H9 (cell line): ENCODE results near the gene CEP83. TPM values are rescaled to one million over a fixed set of nuclear protein-coding genes. Genes with fewer than 3 reads are reported as not detected.

Experiments
- DNase-seq: peaks from one replicate; pipeline ENCODE4 v3.0.0-alpha.2; 2017
- H2AFZ ChIP-seq: one replicate; pipeline ENCODE4 v1.6.1; 2013; ENCODE audit warnings: mild to moderate bottlenecking, low read length, control low read depth, moderate library complexity
- H2AK5ac ChIP-seq: 2 replicates; pipeline ENCODE4 v1.6.1; 2013; ENCODE audit warnings: low read length, control low read depth, mixed read lengths; ENCODE audit not compliant: insufficient read length
- H2BK120ac ChIP-seq: one replicate; pipeline ENCODE4 v1.6.1; 2013; ENCODE audit warnings: low read depth, mild to moderate bottlenecking, low read length, control low read depth, inconsistent platforms; ENCODE audit not compliant: poor library complexity, severe bottlenecking
- H2BK12ac ChIP-seq: 2 replicates; pipeline ENCODE4 v1.6.1; 2013; ENCODE audit warnings: low read length, control low read depth, mixed read lengths, low read depth; ENCODE audit not compliant: insufficient read length
- H2BK15ac ChIP-seq: 2 replicates; pipeline ENCODE4 v1.6.1; 2013; ENCODE audit warnings: low read depth, low read length, control low read depth
- H2BK20ac ChIP-seq: one replicate; pipeline ENCODE4 v1.6.1; 2013; ENCODE audit warnings: low read depth, mild to moderate bottlenecking, low read length, control low read depth, inconsistent platforms; ENCODE audit not compliant: poor library complexity, severe bottlenecking
- H2BK5ac ChIP-seq: 2 replicates; pipeline ENCODE4 v1.6.1; 2013; ENCODE audit warnings: low read length, control low read depth, mixed read lengths; ENCODE audit not compliant: insufficient read length
- H3K14ac ChIP-seq: 2 replicates; pipeline ENCODE4 v1.6.1; 2013; ENCODE audit warnings: low read length, control low read depth; ENCODE audit not compliant: insufficient read depth
- H3K18ac ChIP-seq: 2 replicates; pipeline ENCODE4 v1.6.1; 2013; ENCODE audit warnings: low read depth, mild to moderate bottlenecking, mixed read lengths, low read length, control low read depth; ENCODE audit not compliant: insufficient read length
- H3K23ac ChIP-seq: 2 replicates; pipeline ENCODE4 v1.6.1; 2013; ENCODE audit warnings: low read length, control low read depth, mixed read lengths, low read depth; ENCODE audit not compliant: insufficient read length
- H3K23me2 ChIP-seq: 2 replicates; pipeline ENCODE4 v1.6.1; 2013; ENCODE audit warnings: low read depth, mild to moderate bottlenecking, mixed read lengths, low read length, control low read depth; ENCODE audit not compliant: insufficient read length, poor library complexity, severe bottlenecking
- H3K27ac ChIP-seq: 2 replicates; pipeline ENCODE4 v1.5.1; 2013; ENCODE audit warnings: low read length, control low read depth, mixed read lengths, low read depth; ENCODE audit not compliant: insufficient read length
- H3K27me3 ChIP-seq: 2 replicates; pipeline ENCODE4 v1.6.1; 2013; ENCODE audit warnings: low read length, control low read depth, inconsistent platforms; ENCODE audit not compliant: insufficient read depth
- H3K4ac ChIP-seq: 2 replicates; pipeline ENCODE4 v1.6.1; 2013; ENCODE audit warnings: low read depth, mild to moderate bottlenecking, control low read depth, inconsistent platforms, low read length, moderate library complexity
- H3K4me1 ChIP-seq: 2 replicates; pipeline ENCODE4 v1.6.1; 2013; ENCODE audit warnings: low read length, control low read depth, inconsistent platforms; ENCODE audit not compliant: insufficient read depth
- H3K4me2 ChIP-seq: 2 replicates; pipeline ENCODE4 v1.6.1; 2013; ENCODE audit warnings: low read length, control low read depth, mixed read lengths; ENCODE audit not compliant: insufficient read length, insufficient read depth
- H3K56ac ChIP-seq: 2 replicates; pipeline ENCODE4 v1.6.1; 2013; ENCODE audit warnings: low read depth, mild to moderate bottlenecking, mixed read lengths, low read length, control low read depth; ENCODE audit not compliant: insufficient read length
- H3K79me1 ChIP-seq: 2 replicates; pipeline ENCODE4 v1.6.1; 2013; ENCODE audit warnings: low read depth, mild to moderate bottlenecking, moderate library complexity, low read length, control low read depth, inconsistent platforms; ENCODE audit not compliant: insufficient read depth, poor library complexity, severe bottlenecking
- H3K79me2 ChIP-seq: 2 replicates; pipeline ENCODE4 v1.6.1; 2013; ENCODE audit warnings: low read length, control low read depth, inconsistent platforms; ENCODE audit not compliant: insufficient read depth
- H3K9ac ChIP-seq: 2 replicates; pipeline ENCODE4 v1.6.1; 2013; ENCODE audit warnings: low read length, control low read depth, mixed read lengths; ENCODE audit not compliant: insufficient read length; ENCODE audit errors: extremely low read depth
- H3K9me3 ChIP-seq: one replicate; pipeline ENCODE4 v1.6.1; 2013; ENCODE audit warnings: low read depth, low read length, inconsistent platforms; ENCODE audit not compliant: control insufficient read depth
- H3T11ph ChIP-seq: one replicate; pipeline ENCODE4 v1.6.1; 2013; ENCODE audit warnings: mild to moderate bottlenecking, low read length, control low read depth, inconsistent platforms
- H4K20me1 ChIP-seq: one replicate; pipeline ENCODE4 v1.6.1; 2013; ENCODE audit not compliant: control insufficient read depth, insufficient read length, insufficient read depth
- H4K5ac ChIP-seq: 2 replicates; pipeline ENCODE4 v1.6.1; 2013; ENCODE audit warnings: low read depth, mild to moderate bottlenecking, mixed read lengths, low read length, control low read depth; ENCODE audit not compliant: insufficient read length
- H4K8ac ChIP-seq: replicated peaks from 2 replicates; pipeline ENCODE4 v1.6.1; 2013; ENCODE audit warnings: low read length, control low read depth, mixed read lengths, low read depth; ENCODE audit not compliant: insufficient read length
- H4K91ac ChIP-seq: 2 replicates; pipeline ENCODE4 v1.6.1; 2013; ENCODE audit warnings: low read depth, mild to moderate bottlenecking, moderate library complexity, mixed read lengths, low read length, control low read depth; ENCODE audit not compliant: insufficient read length
- H3K27ac Mint-ChIP-seq, 3 experiments: 2 replicates in 2 of 3; 3 replicates in 1 of 3; pipeline ENCODE4 v1.8.0; 2020 to 2021; ENCODE audit warnings: mixed read lengths in 3 of 3, mild to moderate bottlenecking in 1 of 3, moderate library complexity in 1 of 3
- H3K27me3 Mint-ChIP-seq: 2 replicates; pipeline ENCODE4 v1.8.0; 2021; ENCODE audit warnings: low read depth, mild to moderate bottlenecking, moderate library complexity, mixed read lengths
- H3K36me3 Mint-ChIP-seq, 3 experiments: 2 replicates in 2 of 3; 3 replicates in 1 of 3; pipeline ENCODE4 v1.8.0; 2020 to 2021; ENCODE audit warnings: low read depth in 3 of 3, mixed read lengths in 3 of 3; ENCODE audit not compliant: insufficient read depth in 1 of 3
- H3K4me1 Mint-ChIP-seq, 2 experiments: 2 replicates each; pipeline ENCODE4 v1.8.0; 2020; ENCODE audit warnings: mixed read lengths in 2 of 2
- H3K4me3 Mint-ChIP-seq, 2 experiments: 2 replicates in 1 of 2; 3 replicates in 1 of 2; pipeline ENCODE4 v1.8.0; 2020 to 2021; ENCODE audit warnings: mild to moderate bottlenecking in 2 of 2, mixed read lengths in 2 of 2, moderate library complexity in 1 of 2
- H3K9me3 Mint-ChIP-seq, 2 experiments: 2 replicates in 1 of 2; 3 replicates in 1 of 2; pipeline ENCODE4 v1.8.0; 2020; ENCODE audit warnings: mild to moderate bottlenecking in 2 of 2, mixed read lengths in 2 of 2, moderate library complexity in 1 of 2
- CTCF ChIP-seq: fragments of 200-600 bp; sonication (generic); conservative IDR thresholded peaks from 3 replicates; pipeline ENCODE4 v1.8.0; 2021; ENCODE audit warnings: antibody characterized with exemption, mild to moderate bottlenecking
- WGBS: extraction: QIAGEN DNeasy Blood & Tissue Kit; methylation state at CpG from one replicate; pipeline ENCODE4 v1.1.7; 2013; ENCODE audit warnings: missing lambda C conversion rate, low lambda C conversion rate, mixed read lengths; ENCODE audit not compliant: insufficient read length; ENCODE audit errors: extremely low coverage; 5-methylcytosine and 5-hydroxymethylcytosine counted together
- total RNA-seq: library from RNA; stranded (reverse); gene quantifications from 2 replicates; pipeline ENCODE4 v1.2.1, GENCODE V29; 2021

Gene CEP83
- total RNA-seq, 1 experiment from 2014 or later: 26.5 TPM

GRCh38 chr12:94491489-94491888 is 31.8 kb upstream of the CEP83 start:
- no peaks in the 10 kb centered on the region; the same call in 1 of the 2 replicates for H3K27me3 Mint-ChIP-seq
- Histone ChIP-seq H3K23me2 (no peaks in the 10 kb centered on the region), H2BK120ac (no peak overlapping the region), H3K56ac (no peak overlapping the region), H3K27ac (no peak overlapping the region), H3K4me2 (no peak overlapping the region), H4K20me1 (no peaks in the 10 kb centered on the region), H2BK5ac (no peak overlapping the region), H2BK12ac (no peak overlapping the region), H3T11ph (no peak overlapping the region), H2AK5ac (no peak overlapping the region), H3K23ac (no peak overlapping the region), H3K4ac (no peak overlapping the region), H3K79me1 (no peaks in the 10 kb centered on the region), H3K27me3 (no peaks in the 10 kb centered on the region), H2BK20ac (no peak overlapping the region), H4K8ac (no peak overlapping the region), H3K79me2 (no peaks in the 10 kb centered on the region), H3K9me3 (no peaks in the 10 kb centered on the region), H3K9ac (no peak overlapping the region), H3K18ac (no peak overlapping the region), H2AFZ (no peak overlapping the region), H3K4me1 (no peaks in the 10 kb centered on the region), H2BK15ac (no peak overlapping the region), H4K5ac (no peak overlapping the region), H4K91ac (no peak overlapping the region), H3K14ac (no peak overlapping the region)
- no CpG with 5 or more reads among the region's 2 CpGs for WGBS
- H3K27ac Mint-ChIP-seq: no peak overlapping the region
- no peaks in the 10 kb centered on the region for H3K9me3 Mint-ChIP-seq
- no peaks in the 10 kb centered on the region for H3K4me1 Mint-ChIP-seq
- peaks cover 0 to 3% (median 0%) of the 10 kb centered on the region in 3 experiments; a peak in 1 of 7 replicates for H3K36me3 Mint-ChIP-seq
- no peak overlapping the region for H3K4me3 Mint-ChIP-seq
- TF ChIP-seq CTCF: no peak
- DNase-seq: no peak
